GM19240 (cell line): ENCODE results near the gene PPARA.
"Not testable (repeated sequence)": the region's sequence is repeated elsewhere in the genome, so short reads cannot be mapped to it uniquely, and the experiment has no call there.

ENCODE experiments used
- DNase-seq: peaks from one replicate; pipeline ENCODE4 v3.0.0; 2011; ENCODE audit warnings: low spot score; ENCODE audit not compliant: insufficient read length

The PPARA gene

DNA sequence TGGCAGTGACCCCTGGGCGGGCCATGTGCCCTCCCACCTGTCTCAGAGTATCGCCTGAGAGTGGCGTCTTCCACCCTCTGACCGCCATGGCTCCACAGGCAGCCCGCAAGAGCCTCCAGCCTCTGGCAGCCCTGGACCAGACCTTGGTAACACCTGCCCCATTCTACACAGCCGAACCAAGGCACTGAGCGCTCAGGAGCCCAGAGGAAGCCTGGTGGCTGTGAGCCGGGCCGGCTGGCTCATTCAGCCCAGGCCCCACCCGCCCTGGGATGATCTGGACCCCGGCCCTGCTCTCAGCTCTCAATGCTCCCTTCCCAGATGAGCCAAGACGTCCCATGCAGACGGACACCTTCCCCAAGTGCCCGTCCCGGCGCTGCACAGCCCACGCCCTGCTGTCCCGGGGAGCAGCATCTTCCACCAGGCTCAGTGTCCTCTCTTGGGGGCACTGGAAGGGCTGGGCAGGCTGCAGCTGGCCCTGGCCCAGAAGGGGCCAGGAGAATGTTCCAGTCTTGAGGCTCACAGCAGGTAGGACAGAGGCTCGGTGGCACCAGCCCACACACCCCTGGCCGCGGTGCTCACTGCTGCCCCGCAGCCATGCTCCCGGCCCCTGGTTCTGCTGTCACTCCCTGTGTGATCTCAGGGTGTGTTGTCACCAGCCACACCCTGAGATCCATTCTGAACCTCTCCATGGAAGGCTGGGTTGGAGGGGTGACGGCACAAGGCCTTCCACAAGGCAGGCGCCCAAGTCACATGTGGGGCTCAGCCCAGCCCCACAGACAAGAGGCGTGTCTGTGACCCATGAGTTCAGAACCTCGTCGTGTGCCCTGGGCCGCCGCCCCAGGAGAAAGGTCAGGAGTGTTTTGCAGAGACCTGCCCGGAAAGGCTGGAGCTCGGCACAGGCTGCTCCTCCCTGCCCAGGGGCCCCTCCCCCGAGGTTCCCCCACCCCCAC lies 24.2 kb upstream of the PPARA start:
- no peak for DNase-seq

DNA sequence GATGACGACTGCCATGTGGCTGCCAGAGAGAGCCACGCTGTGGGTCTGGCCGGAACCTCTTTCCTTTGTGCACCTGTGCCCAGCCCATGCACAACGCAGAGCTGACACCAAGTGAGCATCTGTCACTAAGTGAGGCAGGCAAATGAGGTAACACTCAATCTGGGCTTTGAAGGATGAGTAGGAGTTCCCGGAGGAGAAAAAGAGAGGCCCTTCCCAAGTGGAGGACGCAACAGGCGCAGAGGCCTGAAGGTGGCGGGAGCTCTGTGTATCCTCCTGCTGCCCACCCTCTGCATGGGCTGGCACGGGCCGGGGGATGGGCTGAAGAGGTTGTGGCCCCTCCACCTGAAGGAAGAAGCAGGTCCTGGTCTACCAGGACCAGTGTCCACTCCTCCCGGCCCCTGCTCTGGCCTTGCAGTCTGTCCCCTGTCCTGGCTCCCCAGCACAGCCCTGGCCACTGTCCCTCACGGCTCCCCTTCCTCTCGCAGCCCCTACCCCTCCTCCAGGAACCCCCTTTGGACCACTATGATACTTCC lies 23.4 kb upstream of the PPARA start:
- no peak for DNase-seq

DNA sequence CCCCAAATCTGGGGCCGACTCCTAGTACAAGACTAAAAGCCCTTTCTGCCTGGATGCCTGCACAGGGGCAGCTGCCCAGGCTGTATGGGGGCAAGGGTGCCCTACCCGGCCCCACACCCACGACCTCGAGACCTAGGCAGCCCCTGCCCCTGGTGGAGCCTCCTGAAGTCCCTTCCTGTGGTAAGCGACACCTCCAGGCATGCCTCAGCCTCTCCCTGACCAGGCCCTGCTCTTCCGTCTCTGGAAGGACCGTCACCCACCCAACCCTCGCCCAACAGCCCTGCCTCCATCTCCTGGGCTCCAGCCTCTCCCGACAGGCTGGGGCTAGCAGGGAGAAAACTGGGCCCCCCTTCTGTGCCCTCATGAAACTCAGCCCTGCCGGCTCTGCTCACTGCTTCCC lies 22.8 kb upstream of the PPARA start:
- DNase-seq: no peak

DNA sequence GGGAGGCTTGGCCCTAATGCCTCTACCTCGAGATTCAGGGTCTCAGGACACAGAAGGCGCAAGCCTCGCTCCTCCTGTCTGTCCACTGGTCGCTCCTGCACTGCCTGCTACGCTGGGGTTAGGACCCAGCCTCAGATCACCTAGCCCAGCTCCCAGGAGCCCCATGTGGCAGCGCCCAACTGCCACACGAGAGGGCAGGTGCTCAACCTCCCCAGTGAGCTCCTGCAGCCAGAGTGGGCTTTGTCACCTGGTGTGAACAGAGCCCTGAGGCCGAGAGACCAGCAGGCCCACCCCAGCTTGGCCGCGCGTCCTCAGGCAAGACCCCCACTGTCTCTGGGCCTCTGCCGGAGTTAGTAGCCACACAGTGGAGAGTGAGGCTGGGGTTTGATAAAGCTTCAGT lies 21.7 kb upstream of the PPARA start:
- no peak for DNase-seq

DNA sequence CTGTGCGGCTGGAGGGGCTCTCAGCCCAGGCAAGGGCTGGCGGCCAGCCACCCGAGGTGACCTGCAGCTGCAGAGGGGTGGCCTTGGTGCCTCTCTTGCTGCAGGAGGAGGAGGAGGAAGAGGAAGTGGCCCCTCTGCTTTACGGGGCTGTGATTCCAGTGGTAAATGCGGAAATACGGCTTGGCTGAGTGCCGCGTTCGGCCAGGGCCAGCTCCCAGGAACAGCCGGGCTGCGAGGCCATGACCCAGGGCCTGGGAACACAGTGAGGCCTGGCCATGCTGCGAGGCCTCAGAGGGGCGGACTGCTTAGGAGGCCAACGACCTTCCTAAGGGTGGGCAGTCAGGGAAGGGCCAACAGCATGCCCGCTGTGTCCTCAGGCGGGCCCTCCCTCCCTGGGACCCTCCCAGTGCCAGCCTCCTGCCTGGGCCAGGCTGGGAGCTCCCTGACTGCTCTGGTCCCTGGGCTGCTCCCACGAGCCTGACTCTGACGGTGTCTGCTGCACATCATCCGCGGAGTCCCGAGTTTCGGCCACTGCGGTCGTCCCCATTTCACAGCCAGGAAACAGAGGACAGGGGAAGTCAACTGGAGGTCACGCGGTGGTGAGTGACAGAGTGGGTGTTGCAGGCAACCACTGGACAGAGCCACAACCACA lies 20.8 kb upstream of the PPARA start:
- DNase-seq: no peak

DNA sequence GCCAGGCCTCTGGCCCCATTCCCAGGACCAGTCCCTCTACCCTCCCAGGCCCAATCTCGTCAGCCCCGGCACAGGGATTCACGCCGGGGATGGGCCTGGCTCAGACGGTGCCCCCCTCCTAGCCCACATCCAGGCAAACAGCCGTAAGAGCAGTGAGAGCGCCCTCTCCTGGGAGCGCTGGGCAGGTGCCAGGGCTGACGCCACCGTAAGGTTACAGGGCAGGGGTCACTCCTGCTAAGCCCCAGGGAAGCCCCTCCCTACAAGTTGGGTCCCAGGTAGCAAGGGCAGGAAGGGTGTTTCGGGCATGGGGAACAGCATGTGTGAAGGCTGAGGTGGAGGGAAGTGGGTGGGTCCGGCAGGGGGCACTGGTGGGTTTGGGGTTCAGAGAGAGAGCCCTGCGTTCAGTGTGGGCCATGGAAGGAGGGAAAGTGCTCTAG lies 19.2 kb upstream of the PPARA start:
- DNase-seq: no peak

DNA sequence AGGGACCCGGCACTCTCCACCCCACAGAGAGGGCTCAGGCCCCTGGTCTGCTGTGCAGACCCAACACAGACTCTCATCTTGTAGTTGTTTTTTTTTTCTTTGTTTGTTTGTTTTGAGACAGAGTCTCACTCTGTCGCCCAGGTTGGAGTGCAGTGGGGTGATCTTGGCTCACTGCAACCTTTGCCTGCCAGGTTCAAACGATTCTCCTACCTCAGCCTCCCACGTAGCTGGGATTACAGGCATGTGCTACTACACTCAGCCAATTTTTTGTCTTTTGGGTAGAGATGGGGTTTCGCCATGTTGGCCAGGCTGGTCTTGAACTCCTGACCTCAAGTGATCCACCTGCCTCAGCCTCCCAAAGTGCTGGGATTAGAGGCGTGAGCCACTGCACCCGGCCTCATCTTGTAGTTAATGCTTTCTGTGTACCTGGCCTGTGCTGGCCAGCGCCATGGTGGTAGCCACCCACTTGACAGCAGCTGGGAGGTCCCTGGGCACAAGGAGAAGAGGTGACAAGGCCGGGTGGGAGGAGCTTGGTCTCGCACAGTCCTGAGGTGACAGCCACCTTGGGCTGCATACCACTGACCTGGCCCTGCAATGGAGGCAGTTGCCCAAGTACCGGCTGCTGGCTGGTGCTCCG lies 18.0 kb upstream of the PPARA start:
- not testable (repeated sequence) for DNase-seq

DNA sequence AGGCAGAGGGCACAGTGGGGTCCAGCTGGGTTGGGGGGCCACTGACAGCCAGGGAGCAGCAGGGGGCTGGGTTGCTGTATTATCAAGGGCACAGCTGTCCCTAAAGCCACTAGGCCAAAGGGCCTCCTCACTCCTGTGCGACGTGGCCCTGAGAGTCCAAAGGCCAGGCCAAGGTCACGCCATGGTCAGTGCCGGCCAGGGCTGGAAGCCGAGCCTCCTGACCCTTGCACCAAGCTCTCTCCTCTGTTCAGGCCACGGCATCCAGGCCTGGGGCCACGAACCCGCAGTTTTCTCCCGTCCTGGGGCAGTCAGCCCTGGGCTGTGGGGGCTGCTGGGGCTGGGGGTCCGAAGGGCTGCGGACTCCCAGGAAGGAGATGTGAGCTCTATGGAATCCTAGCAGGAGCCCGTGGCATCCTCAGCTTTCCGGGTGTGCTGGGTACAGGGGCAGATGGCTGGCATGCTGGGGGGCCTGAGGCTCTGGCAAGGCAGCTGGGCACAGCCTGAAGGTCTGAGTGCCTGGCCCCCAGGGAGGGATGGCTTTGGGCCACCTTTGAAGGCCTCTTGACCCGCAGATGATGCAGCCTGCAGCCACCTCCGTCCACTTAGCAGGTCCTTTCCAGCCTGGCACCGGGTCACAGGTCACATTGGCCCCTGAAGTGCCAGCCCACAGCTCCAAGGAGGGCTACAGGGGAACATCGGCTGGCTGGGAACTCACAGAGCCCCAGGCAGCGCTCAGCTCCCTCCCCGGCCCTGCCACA lies 17.3 kb upstream of the PPARA start:
- no peak for DNase-seq

DNA sequence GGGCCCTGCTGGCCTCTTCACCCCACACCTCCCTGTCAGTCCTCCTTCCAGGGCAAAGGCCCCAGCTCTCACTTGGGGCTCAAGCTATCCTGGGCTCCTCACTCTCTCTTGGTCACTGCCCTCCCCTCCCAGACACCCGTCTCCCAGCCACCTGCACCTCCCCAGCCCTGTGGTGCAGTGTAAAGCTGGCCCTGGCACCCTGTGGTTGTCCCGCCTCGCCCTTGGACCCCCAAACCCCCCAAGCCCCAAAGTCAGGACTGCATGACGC lies 16.8 kb upstream of the PPARA start:
- DNase-seq: no peak

DNA sequence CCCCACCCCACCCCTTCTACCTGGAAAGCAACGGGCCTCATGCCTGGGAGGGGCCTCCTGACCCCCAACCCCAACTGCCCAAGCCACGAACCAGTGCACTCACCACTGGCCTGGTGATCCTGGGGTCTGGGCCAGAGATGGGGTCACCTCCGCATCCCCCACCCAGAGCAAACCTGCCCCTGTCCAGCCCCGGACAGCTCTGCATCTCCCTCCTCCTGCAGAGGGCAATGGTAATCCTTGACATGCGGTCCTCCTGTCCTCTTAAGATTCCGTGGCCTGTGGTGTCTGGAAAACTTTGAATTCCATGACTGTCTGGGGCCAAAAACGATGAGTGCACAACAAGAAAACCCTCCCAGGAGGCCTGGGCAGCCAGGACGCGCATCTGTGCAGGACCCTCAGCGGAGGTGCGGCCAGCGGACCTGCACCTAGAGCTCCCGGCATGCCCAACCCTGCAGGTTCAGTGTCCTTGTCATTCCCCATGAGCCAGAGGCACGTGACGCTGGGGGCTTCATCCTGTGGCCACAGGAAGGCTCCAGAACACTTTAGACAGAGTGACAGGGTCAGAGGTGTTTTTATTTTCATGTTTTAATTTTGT lies 16.1 kb upstream of the PPARA start:
- no peak for DNase-seq

DNA sequence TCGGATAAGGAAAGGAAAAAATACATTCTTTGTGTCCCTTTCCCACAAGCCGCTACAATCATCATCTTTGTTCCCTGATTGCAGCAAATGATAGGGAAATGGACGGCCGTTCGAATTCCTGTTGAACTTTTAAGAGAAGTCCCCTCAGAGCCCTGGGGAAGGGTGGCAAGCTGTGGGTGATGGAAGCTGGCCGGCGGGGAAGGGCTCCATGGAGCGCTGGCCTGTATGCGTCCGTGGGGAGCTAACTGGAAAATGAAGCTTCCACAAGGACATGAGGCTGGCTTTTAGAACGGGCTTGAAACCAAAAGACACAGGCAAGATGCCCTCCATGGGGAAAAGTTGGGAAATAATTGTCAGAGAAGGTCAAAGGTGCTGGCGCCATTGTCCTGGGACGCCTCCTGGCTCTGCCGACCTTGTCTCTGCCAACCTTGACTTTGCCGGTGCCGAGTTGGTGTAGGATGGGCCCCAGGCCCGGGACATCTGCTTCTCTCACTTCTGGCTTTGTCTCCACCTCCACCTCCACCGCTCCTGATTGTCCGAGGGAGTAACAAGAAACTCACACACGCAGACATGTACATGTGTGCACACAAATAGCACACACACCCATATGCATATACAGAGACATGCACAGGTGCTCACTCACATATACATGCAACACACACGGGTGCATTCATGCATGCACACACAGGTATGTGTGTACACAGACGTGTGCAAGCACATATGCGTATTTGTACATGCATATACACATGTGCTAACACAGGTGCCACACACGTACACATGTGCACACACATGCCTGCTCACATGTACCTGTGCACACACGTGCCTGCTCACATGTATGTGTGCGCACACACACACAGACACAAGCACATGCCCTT lies 14.5 kb upstream of the PPARA start:
- no peak for DNase-seq

DNA sequence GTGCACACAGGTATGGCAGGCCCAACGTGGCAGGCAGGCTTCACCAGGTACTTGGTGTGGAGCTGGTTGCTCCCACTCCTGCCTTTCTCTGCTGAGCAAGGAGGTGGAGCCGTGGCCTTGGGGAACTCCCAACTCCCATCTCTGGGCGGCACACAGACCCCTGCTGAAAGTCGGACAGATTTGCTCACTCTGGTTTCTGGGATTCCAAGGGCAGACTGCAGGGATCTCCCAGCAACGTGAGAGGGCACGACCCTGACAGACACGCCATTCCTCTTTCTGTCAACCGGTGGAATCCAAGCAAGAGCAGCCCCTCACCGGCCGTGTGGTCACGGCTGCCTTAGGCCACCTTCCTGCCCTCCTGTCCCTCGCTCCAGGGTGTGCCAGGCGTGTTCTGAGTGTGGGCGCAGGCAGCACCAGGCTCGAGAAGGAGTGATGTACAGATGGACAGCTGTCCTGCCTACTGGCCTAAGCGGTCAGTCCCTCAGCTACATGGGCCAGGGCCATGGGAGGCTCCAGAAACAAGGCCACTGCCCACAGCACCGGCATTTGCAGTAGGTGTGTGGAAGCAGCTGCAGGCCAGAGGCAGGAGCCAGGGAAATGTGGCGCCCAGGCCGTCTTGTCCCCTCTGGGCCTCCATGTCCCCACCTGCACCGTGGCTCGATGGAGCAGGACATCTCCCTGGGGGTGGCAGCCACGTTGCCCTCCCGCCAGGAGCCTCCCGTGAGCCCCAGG lies 13.7 kb upstream of the PPARA start:
- DNase-seq: no peak

DNA sequence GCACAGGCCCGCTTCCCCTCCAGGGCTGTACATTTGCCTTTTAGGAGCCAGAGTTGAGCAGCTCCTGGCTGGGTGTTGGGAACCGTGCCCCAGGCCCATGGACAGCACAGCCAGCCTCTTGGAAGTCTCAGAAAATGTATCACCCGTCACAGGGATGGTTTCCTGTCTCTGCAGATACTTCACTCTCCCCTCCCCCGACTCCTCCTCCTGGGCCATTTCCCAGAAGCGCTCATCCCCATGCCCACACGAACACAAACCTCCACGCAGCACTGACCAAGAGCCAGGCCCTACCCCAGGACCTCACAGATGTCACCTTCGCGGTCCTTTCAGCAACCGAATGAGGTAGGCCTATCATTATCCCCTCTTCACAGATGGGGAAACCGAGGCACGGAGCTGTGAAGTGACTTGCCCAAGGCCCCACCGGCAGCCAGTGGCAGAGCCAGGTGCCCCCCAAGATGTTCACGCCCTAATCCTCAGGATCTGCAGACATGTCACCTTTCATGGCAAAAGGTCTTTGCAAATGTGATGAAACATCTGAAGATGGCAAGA lies 13.0 kb upstream of the PPARA start:
- DNase-seq: no peak

DNA sequence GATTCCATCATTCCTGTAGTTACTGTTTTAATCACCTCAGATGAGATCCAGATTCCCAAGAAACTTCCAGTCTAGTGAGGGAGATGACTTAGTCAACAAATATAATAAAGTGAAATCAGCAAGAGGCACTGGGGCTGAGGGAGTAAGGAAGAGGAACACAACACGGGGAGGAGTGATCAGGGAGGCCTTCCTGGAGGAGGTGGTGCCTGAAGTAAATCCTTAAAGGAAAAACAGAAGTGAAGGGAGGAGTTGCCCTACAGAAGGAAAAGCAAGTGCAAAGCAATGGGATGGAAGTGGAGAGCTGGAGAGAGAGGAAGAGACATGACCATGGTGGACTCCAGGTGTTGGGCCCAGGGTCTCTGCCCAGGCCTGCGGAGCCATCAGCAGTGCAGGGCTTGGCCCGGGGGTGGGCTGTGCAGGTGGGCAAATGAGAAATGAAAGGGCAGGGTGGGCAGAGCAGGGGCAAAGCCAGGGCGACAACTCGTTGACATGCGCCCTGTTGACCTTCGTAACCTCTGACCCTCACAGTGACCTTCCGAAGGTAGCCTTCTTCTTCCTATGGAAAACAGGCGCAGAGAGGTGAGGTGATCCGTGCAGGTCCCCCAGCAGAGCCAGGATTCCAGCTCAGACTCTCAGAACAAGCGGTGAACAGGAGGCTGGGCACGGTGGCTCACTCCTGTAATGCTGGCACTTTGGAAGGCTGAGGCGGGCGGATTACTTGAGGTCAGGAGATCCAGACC lies 12.1 kb upstream of the PPARA start:
- DNase-seq: no peak

DNA sequence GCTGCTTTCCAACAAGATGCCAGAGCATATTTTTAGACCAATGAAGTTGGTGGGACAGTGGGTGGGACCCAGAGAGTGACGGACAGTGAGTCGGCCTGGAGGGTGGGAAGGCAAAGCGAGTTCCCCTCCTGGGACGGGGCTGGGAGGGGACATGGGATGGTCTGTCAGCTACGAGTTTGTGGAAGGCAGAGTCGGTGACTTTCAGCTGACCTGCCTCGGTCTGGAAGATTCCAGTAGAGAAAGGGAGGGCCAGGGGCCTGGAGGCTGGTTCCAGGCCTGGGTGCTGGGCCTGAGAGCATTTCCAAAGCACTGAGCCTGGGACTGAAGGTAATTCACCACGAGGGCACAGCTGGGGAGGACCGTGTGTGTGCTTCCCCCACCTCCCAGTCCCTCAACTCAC lies 10.9 kb upstream of the PPARA start:
- DNase-seq: not testable (repeated sequence)

DNA sequence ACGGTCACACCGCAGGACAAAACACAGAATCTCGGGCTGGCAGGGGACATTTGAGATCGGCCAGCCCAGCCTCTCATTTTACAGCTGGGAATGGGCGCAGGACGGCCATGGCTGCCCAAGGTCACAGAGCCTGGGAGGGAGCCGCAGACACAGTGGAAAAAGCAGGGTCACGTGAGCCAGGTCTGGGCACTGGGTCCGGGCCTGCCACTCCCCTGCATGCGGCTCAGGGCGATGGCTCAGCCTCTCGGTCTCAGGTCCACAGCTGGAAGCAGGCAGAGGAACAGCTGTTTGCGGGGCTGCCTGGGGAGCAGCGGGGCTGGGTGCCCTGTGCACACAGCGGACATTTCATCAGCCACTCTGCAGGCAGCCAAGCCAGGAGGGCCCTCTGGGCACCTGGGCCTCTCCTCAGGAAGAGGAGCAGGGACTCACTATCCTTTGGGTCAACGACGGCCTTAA lies 10.4 kb upstream of the PPARA start:
- no peak for DNase-seq

DNA sequence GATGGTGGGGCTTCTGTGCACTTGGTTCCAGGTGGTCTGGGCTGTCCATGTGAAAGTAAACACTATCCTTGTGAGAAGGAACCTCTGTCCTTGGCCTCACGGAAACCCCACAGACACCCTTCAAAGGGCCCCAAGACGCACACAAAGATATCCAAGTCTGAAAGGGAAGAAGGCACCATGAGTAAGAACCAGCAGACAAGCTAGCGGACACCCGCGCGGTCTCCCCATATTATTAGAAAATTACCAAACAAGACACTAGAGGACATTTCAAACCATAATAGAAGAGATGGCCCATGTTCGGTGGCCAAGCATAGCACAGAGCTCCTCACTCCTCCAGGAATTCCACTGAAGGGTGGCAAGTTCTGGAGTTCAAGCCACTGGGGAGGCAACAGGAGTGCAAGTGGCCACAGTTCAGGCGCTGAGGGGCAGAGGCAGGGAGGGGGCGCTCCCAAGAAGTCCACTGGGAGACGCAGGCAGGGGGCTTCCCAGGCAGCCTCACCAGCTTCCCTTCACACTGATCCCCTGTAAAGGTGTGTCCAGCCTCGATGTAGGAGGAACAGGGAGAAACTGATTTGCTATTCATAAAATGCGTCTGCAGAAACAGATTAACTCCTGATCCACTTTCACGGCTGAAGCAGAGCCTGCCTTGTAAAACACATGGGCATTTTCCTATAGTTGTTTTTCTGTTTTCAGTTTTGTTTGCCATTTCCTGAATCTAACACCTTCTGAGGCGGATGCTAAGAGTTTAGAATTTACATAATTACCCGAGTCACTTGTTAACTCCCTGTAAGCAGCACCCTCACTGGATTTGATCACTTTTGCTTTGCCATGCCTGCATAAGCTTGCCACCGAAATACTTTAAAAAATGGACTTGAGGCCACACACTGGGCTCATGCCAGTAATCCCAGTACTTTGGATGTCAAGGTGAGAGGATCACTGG lies 9.1 kb upstream of the PPARA start:
- DNase-seq: peak; percentile 55
